ENCODE data around the gene FN3KRP.

GRCh38 chr17:82753201-82753464, 36.6 kb downstream of the FN3KRP start:
- TF ChIP-seq CTCF (IDR thresholded peaks at IDR 0.05; ENCODE audit: low read depth, low read length) (no peak), EZH2phosphoT487 (IDR thresholded peaks at IDR 0.05; ENCODE audit: low read depth) (no peak)

All from OCI-LY3 (cell line).